Neural cell (in vitro differentiated cells): ENCODE results near the gene CPPED1. TPM values are rescaled to one million over a fixed set of nuclear protein-coding genes. Genes with fewer than 3 reads are reported as not detected.
"Not testable (repeated sequence)": the region's sequence is repeated elsewhere in the genome, so short reads cannot be mapped to it uniquely, and the experiment has no call there.

ENCODE experiments used
- H2AFZ ChIP-seq: fragments of 200-600, 300-800 bp; sonication (generic), shearing (Covaris generic); 2 replicates; pipeline ENCODE4 v1.6.0; 2014; ENCODE audit warnings: low read depth, mild to moderate bottlenecking, antibody characterized with exemption, low read length, moderate library complexity
- H3F3A ChIP-seq: fragments of 200-600 bp; shearing (Covaris generic); 2 replicates; pipeline ENCODE4 v1.6.1; 2016; ENCODE audit warnings: mild to moderate bottlenecking, moderate library complexity, mixed read lengths, antibody characterized with exemption, low read length; ENCODE audit not compliant: insufficient read depth, poor library complexity, severe bottlenecking
- H3K27ac ChIP-seq: fragments of 200-600, 300-800 bp; sonication (generic), shearing (Covaris generic); 2 replicates; pipeline ENCODE4 v1.5.1; 2014; ENCODE audit warnings: mild to moderate bottlenecking, low read length, moderate library complexity
- H3K27me3 ChIP-seq: fragments of 300-800, 200-600 bp; sonication (generic), shearing (Covaris generic); 2 replicates; pipeline ENCODE4 v1.6.0; 2014; ENCODE audit warnings: mild to moderate bottlenecking, low read depth, low read length, moderate library complexity; ENCODE audit not compliant: insufficient read depth
- H3K36me3 ChIP-seq: fragments of 300-800, 200-600 bp; sonication (generic), shearing (Covaris generic); 2 replicates; pipeline ENCODE4 v1.5.1; 2014; ENCODE audit warnings: mild to moderate bottlenecking, antibody characterized with exemption, low read length, moderate library complexity; ENCODE audit not compliant: insufficient read depth
- H3K4me2 ChIP-seq: fragments of 300-800, 200-600 bp; sonication (generic), shearing (Covaris generic); 2 replicates; pipeline ENCODE4 v1.6.0; 2014; ENCODE audit warnings: mild to moderate bottlenecking, low read length
- H3K4me3 ChIP-seq: fragments of 300-800, 200-600 bp; sonication (generic), shearing (Covaris generic); 2 replicates; pipeline ENCODE4 v1.5.1; 2014; ENCODE audit warnings: mild to moderate bottlenecking, low read length, moderate library complexity
- H3K79me2 ChIP-seq: fragments of 200-600 bp; shearing (Covaris generic); replicated peaks from 2 replicates; pipeline ENCODE4 v1.6.0; 2014; ENCODE audit warnings: mild to moderate bottlenecking, low read length, moderate library complexity; ENCODE audit not compliant: insufficient read depth
- H3K9ac ChIP-seq: fragments of 300-800, 200-600 bp; sonication (generic), shearing (Covaris generic); 2 replicates; pipeline ENCODE4 v1.6.1; 2016; ENCODE audit warnings: mild to moderate bottlenecking, low read length, mixed read lengths
- H3K9me2 ChIP-seq: fragments of 200-600 bp; shearing (Covaris generic); 2 replicates; pipeline ENCODE4 v1.6.1; 2016; ENCODE audit warnings: mild to moderate bottlenecking, low read length, mixed read lengths; ENCODE audit not compliant: insufficient read depth
- H3K9me3 ChIP-seq: fragments of 200-600, 300-800 bp; sonication (generic), shearing (Covaris generic); 2 replicates; pipeline ENCODE4 v1.6.1; 2016; ENCODE audit warnings: mild to moderate bottlenecking, mixed run types, low read length, moderate library complexity, mixed read lengths
- H4K20me1 ChIP-seq: fragments of 200-600 bp; shearing (Covaris generic); 2 replicates; pipeline ENCODE4 v1.6.1; 2016; ENCODE audit warnings: mild to moderate bottlenecking, mixed run types; ENCODE audit not compliant: insufficient read depth
- EP300 ChIP-seq: fragments of 450-650 bp; conservative IDR thresholded peaks from 2 replicates; pipeline ENCODE4 v1.6.1; 2014; ENCODE audit warnings: antibody characterized with exemption, mild to moderate bottlenecking, moderate library complexity; ENCODE audit not compliant: poor library complexity, severe bottlenecking
- EZH2 ChIP-seq: fragments of 200-600, 300-800 bp; shearing (Covaris generic), sonication (generic); IDR thresholded peaks from 2 replicates; pipeline ENCODE4 v1.6.1; 2014; ENCODE audit warnings: antibody characterized with exemption, low read length, borderline replicate concordance, mild to moderate bottlenecking; ENCODE audit not compliant: insufficient read depth, poor library complexity, severe bottlenecking
- MXI1 ChIP-seq: fragments of 450-650 bp; conservative IDR thresholded peaks from 2 replicates; pipeline ENCODE4 v1.6.1; 2014; ENCODE audit warnings: antibody characterized with exemption, mild to moderate bottlenecking; ENCODE audit not compliant: poor library complexity, severe bottlenecking
- POLR2AphosphoS5 ChIP-seq: IDR thresholded peaks from 2 replicates; pipeline ENCODE4 v1.6.1; 2012
- RAD21 ChIP-seq: fragments of 450-650 bp; conservative IDR thresholded peaks from 2 replicates; pipeline ENCODE4 v1.6.1; 2014; ENCODE audit warnings: antibody characterized with exemption, mild to moderate bottlenecking, moderate library complexity
- SMC3 ChIP-seq: fragments of 450-650 bp; conservative IDR thresholded peaks from 2 replicates; pipeline ENCODE4 v1.6.1; 2014; ENCODE audit warnings: antibody characterized with exemption, mild to moderate bottlenecking, moderate library complexity; ENCODE audit not compliant: poor library complexity
- TAF1 ChIP-seq: IDR thresholded peaks from 2 replicates; pipeline ENCODE4 v1.6.1; 2012; ENCODE audit warnings: low read depth
- polyA plus RNA-seq: library from polyadenylated mRNA; depleted of rRNA; stranded (reverse); fragments of >200 nt; gene quantifications from 2 replicates; pipeline ENCODE4 v1.2.3, GENCODE V29; 2014
- TF ChIP-seq, protein P1 (sequence below): IDR thresholded peaks from 2 replicates; pipeline ENCODE4 v1.6.1; 2012; ENCODE audit warnings: borderline replicate concordance
- TF ChIP-seq, protein P2 (sequence below): fragments of 450-650 bp; IDR thresholded peaks from 2 replicates; pipeline ENCODE4 v1.5.1; 2014; ENCODE audit warnings: antibody characterized with exemption, mild to moderate bottlenecking, moderate library complexity; ENCODE audit not compliant: poor library complexity, severe bottlenecking

Gene CPPED1
- polyA plus RNA-seq, 1 donor from 2014 or later = 2.5 TPM

DNA sequence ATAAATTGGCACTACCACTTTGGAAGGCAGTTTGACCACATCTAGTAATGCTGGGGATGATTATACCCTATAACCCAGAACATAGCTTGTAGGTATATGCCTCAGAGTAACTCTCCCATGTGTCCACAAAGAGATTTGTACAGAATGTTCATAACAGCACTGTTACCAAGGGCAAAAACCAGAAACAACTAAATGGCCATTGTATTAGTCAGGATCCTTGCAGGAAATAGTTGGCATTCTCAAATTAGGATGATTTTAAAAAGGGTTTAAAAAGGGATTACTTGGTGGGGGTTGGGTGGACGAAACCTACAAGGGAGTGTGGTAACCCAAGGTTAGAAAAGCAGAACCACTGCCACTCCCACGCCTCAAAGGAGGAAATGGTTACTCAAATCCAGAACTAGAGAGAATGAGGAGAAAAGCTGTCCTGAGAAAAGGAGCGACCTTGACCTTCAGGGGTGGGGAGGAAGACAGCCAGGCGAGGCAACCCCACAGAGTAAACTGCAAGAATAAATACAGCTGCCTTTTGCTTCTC is 2.1 kb downstream of the CPPED1 start:
- H3K4me3 ChIP-seq = no peak overlapping the region
- H3K9ac ChIP-seq = no peak overlapping the region
- no peaks in the 10 kb centered on the region for H3K9me3 ChIP-seq
- no peaks in the 10 kb centered on the region for H3K27me3 ChIP-seq
- no peak overlapping the region for H3K27ac ChIP-seq
- no peaks in the 10 kb centered on the region for H4K20me1 ChIP-seq
- no peaks in the 10 kb centered on the region for H3F3A ChIP-seq
- H3K36me3 ChIP-seq = no peaks in the 10 kb centered on the region
- no peak overlapping the region for H2AFZ ChIP-seq
- H3K9me2 ChIP-seq = no peaks in the 10 kb centered on the region
- no peaks in the 10 kb centered on the region for H3K79me2 ChIP-seq
- H3K4me2 ChIP-seq = no peak overlapping the region
- TF ChIP-seq POLR2AphosphoS5 (no peak), EZH2 (no peak), EP300 (no peak), MXI1 (no peak), SMC3 (no peak), TAF1 (no peak), RAD21 (no peak)
- TF ChIP-seq, protein P1, sequence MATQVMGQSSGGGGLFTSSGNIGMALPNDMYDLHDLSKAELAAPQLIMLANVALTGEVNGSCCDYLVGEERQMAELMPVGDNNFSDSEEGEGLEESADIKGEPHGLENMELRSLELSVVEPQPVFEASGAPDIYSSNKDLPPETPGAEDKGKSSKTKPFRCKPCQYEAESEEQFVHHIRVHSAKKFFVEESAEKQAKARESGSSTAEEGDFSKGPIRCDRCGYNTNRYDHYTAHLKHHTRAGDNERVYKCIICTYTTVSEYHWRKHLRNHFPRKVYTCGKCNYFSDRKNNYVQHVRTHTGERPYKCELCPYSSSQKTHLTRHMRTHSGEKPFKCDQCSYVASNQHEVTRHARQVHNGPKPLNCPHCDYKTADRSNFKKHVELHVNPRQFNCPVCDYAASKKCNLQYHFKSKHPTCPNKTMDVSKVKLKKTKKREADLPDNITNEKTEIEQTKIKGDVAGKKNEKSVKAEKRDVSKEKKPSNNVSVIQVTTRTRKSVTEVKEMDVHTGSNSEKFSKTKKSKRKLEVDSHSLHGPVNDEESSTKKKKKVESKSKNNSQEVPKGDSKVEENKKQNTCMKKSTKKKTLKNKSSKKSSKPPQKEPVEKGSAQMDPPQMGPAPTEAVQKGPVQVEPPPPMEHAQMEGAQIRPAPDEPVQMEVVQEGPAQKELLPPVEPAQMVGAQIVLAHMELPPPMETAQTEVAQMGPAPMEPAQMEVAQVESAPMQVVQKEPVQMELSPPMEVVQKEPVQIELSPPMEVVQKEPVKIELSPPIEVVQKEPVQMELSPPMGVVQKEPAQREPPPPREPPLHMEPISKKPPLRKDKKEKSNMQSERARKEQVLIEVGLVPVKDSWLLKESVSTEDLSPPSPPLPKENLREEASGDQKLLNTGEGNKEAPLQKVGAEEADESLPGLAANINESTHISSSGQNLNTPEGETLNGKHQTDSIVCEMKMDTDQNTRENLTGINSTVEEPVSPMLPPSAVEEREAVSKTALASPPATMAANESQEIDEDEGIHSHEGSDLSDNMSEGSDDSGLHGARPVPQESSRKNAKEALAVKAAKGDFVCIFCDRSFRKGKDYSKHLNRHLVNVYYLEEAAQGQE = no peak
- TF ChIP-seq, protein P2, sequence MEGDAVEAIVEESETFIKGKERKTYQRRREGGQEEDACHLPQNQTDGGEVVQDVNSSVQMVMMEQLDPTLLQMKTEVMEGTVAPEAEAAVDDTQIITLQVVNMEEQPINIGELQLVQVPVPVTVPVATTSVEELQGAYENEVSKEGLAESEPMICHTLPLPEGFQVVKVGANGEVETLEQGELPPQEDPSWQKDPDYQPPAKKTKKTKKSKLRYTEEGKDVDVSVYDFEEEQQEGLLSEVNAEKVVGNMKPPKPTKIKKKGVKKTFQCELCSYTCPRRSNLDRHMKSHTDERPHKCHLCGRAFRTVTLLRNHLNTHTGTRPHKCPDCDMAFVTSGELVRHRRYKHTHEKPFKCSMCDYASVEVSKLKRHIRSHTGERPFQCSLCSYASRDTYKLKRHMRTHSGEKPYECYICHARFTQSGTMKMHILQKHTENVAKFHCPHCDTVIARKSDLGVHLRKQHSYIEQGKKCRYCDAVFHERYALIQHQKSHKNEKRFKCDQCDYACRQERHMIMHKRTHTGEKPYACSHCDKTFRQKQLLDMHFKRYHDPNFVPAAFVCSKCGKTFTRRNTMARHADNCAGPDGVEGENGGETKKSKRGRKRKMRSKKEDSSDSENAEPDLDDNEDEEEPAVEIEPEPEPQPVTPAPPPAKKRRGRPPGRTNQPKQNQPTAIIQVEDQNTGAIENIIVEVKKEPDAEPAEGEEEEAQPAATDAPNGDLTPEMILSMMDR = no peak

DNA sequence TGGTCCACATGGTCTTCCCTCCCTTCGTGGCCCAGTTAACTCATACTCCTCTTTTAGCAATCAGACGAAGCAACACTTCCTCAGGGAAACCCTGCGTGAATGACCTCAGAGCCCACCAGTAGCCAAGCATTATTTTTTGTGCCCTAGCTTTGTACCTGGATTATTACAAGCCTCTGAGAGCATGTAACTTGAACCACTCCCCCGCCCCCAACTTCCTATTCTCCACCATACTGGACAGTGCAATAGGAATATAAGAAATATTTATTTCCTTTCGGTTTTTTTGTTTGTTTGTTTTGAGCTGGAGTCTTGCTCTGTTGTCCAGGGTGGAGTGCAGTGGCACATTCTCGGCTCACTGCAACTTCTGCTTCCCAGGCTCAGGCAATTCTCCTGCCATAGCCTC is 2.9 kb downstream of the CPPED1 start:
- no peaks in the 10 kb centered on the region for H3K9me2 ChIP-seq
- no peak overlapping the region for H3K27ac ChIP-seq
- no peak overlapping the region for H3K4me3 ChIP-seq
- no peaks in the 10 kb centered on the region for H3K9me3 ChIP-seq
- no peaks in the 10 kb centered on the region for H3F3A ChIP-seq
- H3K4me2 ChIP-seq = no peak overlapping the region
- TF ChIP-seq, protein P2 = no peak
- TF ChIP-seq SMC3 (no peak), EP300 (no peak), TAF1 (no peak), MXI1 (no peak)
- TF ChIP-seq, protein P1 = no peak
- no peaks in the 10 kb centered on the region for H4K20me1 ChIP-seq
- H2AFZ ChIP-seq = no peak overlapping the region
- H3K27me3 ChIP-seq = no peaks in the 10 kb centered on the region
- H3K79me2 ChIP-seq = no peaks in the 10 kb centered on the region
- no peak overlapping the region for H3K9ac ChIP-seq
- H3K36me3 ChIP-seq = no peaks in the 10 kb centered on the region

DNA sequence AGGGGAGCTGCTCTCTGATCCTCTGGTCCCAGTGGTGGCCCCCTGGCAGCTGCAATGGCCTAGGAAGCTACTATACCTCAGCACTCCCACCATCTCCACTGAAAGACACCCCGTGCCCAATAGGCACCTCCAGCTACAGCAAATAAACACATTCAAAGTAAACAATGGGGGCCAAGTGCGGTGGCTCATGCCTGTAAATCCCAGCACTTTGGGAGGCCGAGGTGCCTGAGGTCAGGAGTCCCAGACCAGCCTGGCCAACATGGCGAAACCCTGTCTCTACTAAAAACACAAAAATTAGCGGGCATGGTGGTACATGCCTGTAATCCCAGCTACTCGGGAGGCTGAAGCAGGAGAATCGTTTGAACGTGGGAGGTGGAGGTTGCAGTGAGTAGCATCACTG is 3.7 kb downstream of the CPPED1 start:
- not testable (repeated sequence) for H4K20me1 ChIP-seq

More for the DNA sequence above, 3.7 kb downstream of the CPPED1 start:
- H3K27ac ChIP-seq, H2AFZ ChIP-seq, H3K9me3 ChIP-seq, H3K9ac ChIP-seq, H3K27me3 ChIP-seq, H3K4me3 ChIP-seq, H3K79me2 ChIP-seq, H3K4me2 ChIP-seq, H3K36me3 ChIP-seq, H3K9me2 ChIP-seq, H3F3A ChIP-seq: not testable (repeated sequence)
